Ascending aorta (tissue), 2 donors: ENCODE measurements around the gene SPPL2A. TPM values are rescaled to one million over a fixed set of nuclear protein-coding genes. Genes with fewer than 3 reads are reported as not detected.

Experiments
- DNase-seq, 2 donors: peaks; one replicate each; pipeline ENCODE4 v3.0.0-alpha.2; 2019; ENCODE audit warnings: low spot score in 2 of 2
- H3K27ac ChIP-seq, 2 donors: fragments of 200-600 bp; sonication (generic); one replicate each; pipeline ENCODE4 v1.5.1; 2016 to 2017; ENCODE audit warnings: mild to moderate bottlenecking in 1 of 2
- H3K27me3 ChIP-seq: fragments of 200-600 bp; sonication (generic); one replicate; pipeline ENCODE4 v1.5.1; 2017
- H3K36me3 ChIP-seq, 2 donors: fragments of 200-600 bp; sonication (generic); one replicate each; pipeline ENCODE4 v1.5.1; 2016
- H3K4me1 ChIP-seq, 2 donors: fragments of 200-600 bp; sonication (generic); one replicate each; pipeline ENCODE4 v1.5.1; 2016 to 2017; ENCODE audit warnings: mild to moderate bottlenecking in 1 of 2
- H3K4me3 ChIP-seq, 2 donors: fragments of 200-600 bp; sonication (generic); one replicate each; pipeline ENCODE4 v1.5.1; 2016 to 2017; ENCODE audit warnings: mild to moderate bottlenecking in 1 of 2
- H3K9me3 ChIP-seq, 2 donors: fragments of 200-600 bp; sonication (generic); one replicate each; pipeline ENCODE4 v1.5.1; 2016
- CTCF ChIP-seq, 3 experiments: fragments of 200-600 bp in 2 of 3; fragments of 450-650 bp in 1 of 3; sonication (generic) in 2 of 3; IDR thresholded peaks; one replicate each; pipeline ENCODE4 v1.5.1; 2016 to 2019; ENCODE audit warnings: antibody characterized with exemption in 3 of 3, mild to moderate bottlenecking in 1 of 3, moderate library complexity in 1 of 3
- intact Hi-C: fragments of 100-400 bp; cut with DNase I; formaldehyde crosslinking; loops from one replicate; pipeline ENCODE4 v1.15.1; 2023
- total RNA-seq: library from RNA; depleted of rRNA; stranded (reverse); fragments of >200 nt; gene quantifications from one replicate; pipeline ENCODE4 v1.1.0, GENCODE V29; 2016

Gene SPPL2A
- total RNA-seq, 1 donor from 2014 or later, result 785 TPM

- TF ChIP-seq CTCF (IDR thresholded peaks at IDR 0.05), result no peak
- DNase-seq, result no peak
- intact Hi-C loops, result no loop called here
These were observed 39.2 kb downstream of the SPPL2A start for GRCh38 chr15:50726315-50726714.

GRCh38 chr15:50718700-50719125 lies 46.8 kb downstream of the SPPL2A start:
- no peaks in the 10 kb centered on the region for H3K9me3 ChIP-seq
- no peaks in the 10 kb centered on the region for H3K27me3 ChIP-seq
- DNase-seq, result no peak
- H3K4me3 ChIP-seq, result no peak overlapping the region
- intact Hi-C loops, result no loop called here
- no peak for TF ChIP-seq CTCF (IDR thresholded peaks at IDR 0.05)
- peaks cover 36 to 59% of the 10 kb centered on the region in 2 donors for H3K36me3 ChIP-seq
- H3K27ac ChIP-seq, result no peak overlapping the region
- no peaks in the 10 kb centered on the region for H3K4me1 ChIP-seq

More at GRCh38 chr15:50726315-50726714, 39.2 kb downstream of the SPPL2A start:
- Histone ChIP-seq H3K4me1 (no peaks in the 10 kb centered on the region), H3K27me3 (no peaks in the 10 kb centered on the region), H3K4me3 (no peak overlapping the region), H3K36me3 (peaks cover 18 to 68% of the 10 kb centered on the region in 2 donors), H3K9me3 (no peaks in the 10 kb centered on the region), H3K27ac (no peak overlapping the region)

GRCh38 chr15:50712018-50712417 lies 53.5 kb downstream of the SPPL2A start:
- Histone ChIP-seq H3K27ac (no peak overlapping the region), H3K4me3 (no peak overlapping the region), H3K4me1 (no peaks in the 10 kb centered on the region), H3K9me3 (no peaks in the 10 kb centered on the region), H3K36me3 (peaks cover 10% of the 10 kb centered on the region in 2 donors), H3K27me3 (no peaks in the 10 kb centered on the region)
- intact Hi-C loops, result no loop called here
- DNase-seq, result no peak
- no peak for TF ChIP-seq CTCF (IDR thresholded peaks at IDR 0.05)

GRCh38 chr15:50710585-50710984 lies 54.9 kb downstream of the SPPL2A start:
- Histone ChIP-seq H3K27me3 (no peaks in the 10 kb centered on the region), H3K27ac (no peak overlapping the region), H3K9me3 (no peaks in the 10 kb centered on the region), H3K4me3 (no peak overlapping the region), H3K36me3 (peaks cover 10 to 12% of the 10 kb centered on the region in 2 donors), H3K4me1 (no peaks in the 10 kb centered on the region)
- intact Hi-C loops, result no loop called here
- no peak for TF ChIP-seq CTCF (IDR thresholded peaks at IDR 0.05)
- no peak for DNase-seq

- H3K27ac ChIP-seq, result no peak overlapping the region
- intact Hi-C loops, result no loop called here
- no peaks in the 10 kb centered on the region for H3K4me1 ChIP-seq
- H3K36me3 ChIP-seq, result peaks cover 12 to 13% of the 10 kb centered on the region in 2 donors
- H3K4me3 ChIP-seq, result no peak overlapping the region
- H3K9me3 ChIP-seq, result no peaks in the 10 kb centered on the region
- no peak for TF ChIP-seq CTCF (IDR thresholded peaks at IDR 0.05)
- DNase-seq, result no peak
- H3K27me3 ChIP-seq, result no peaks in the 10 kb centered on the region
These were observed 57.6 kb downstream of the SPPL2A start for GRCh38 chr15:50707878-50708427.
